Neuronal stem cell (in vitro differentiated cells): ENCODE data around the gene COL20A1.

Source experiments
- DNase-seq: peaks from one replicate; pipeline ENCODE4 v3.0.0-alpha.2; 2013; ENCODE audit warnings: low spot score
- H2AFZ ChIP-seq: one replicate; pipeline ENCODE4 v1.6.1; 2013; ENCODE audit warnings: mild to moderate bottlenecking, low read length, inconsistent platforms
- H2AK5ac ChIP-seq: 2 replicates; pipeline ENCODE4 v1.6.1; 2013; ENCODE audit warnings: low read depth, mild to moderate bottlenecking, inconsistent platforms, low read length, moderate library complexity, mixed read lengths
- H2BK120ac ChIP-seq: 2 replicates; pipeline ENCODE4 v1.6.1; 2013; ENCODE audit warnings: low read depth, mild to moderate bottlenecking, inconsistent platforms, low read length, moderate library complexity, mixed read lengths
- H2BK12ac ChIP-seq: one replicate; pipeline ENCODE4 v1.6.1; 2013; ENCODE audit warnings: low read length, inconsistent platforms
- H2BK15ac ChIP-seq: 2 replicates; pipeline ENCODE4 v1.6.1; 2013; ENCODE audit warnings: mild to moderate bottlenecking, low read length, inconsistent platforms, mixed read lengths
- H2BK5ac ChIP-seq: one replicate; pipeline ENCODE4 v1.6.1; 2013; ENCODE audit warnings: inconsistent platforms, mild to moderate bottlenecking, low read length, moderate library complexity
- H3K14ac ChIP-seq: one replicate; pipeline ENCODE4 v1.6.1; 2013; ENCODE audit warnings: low read length, inconsistent platforms
- H3K18ac ChIP-seq: 2 replicates; pipeline ENCODE4 v1.6.1; 2013; ENCODE audit warnings: low read length, inconsistent platforms
- H3K23ac ChIP-seq: 2 replicates; pipeline ENCODE4 v1.6.1; 2013; ENCODE audit warnings: low read depth, mild to moderate bottlenecking, mixed read lengths, low read length, inconsistent platforms; ENCODE audit not compliant: poor library complexity
- H3K27ac ChIP-seq: replicated peaks from 3 replicates; pipeline ENCODE4 v1.5.1; 2013; ENCODE audit warnings: low read length, inconsistent platforms
- H3K27me3 ChIP-seq, 3 experiments: 2 replicates each; pipeline ENCODE4 v1.6.1; 2013; ENCODE audit warnings: low read length in 3 of 3, mild to moderate bottlenecking in 2 of 3, inconsistent platforms in 1 of 3, low read depth in 1 of 3, mixed read lengths in 1 of 3, moderate library complexity in 1 of 3; ENCODE audit not compliant: control insufficient read depth in 3 of 3, insufficient read depth in 3 of 3
- H3K36me3 ChIP-seq, 2 donors: replicated peaks in 1 of 2; 2 replicates each; pipeline ENCODE4 v1.6.1; 2013; ENCODE audit warnings: low read length in 2 of 2; ENCODE audit not compliant: control insufficient read depth in 2 of 2, insufficient read depth in 2 of 2
- H3K4ac ChIP-seq: 2 replicates; pipeline ENCODE4 v1.6.1; 2013; ENCODE audit warnings: inconsistent platforms, mild to moderate bottlenecking, low read length, moderate library complexity
- H3K4me1 ChIP-seq, 2 donors: 1 replicate in 1 of 2; 2 replicates in 1 of 2; pipeline ENCODE4 v1.6.1; 2013; ENCODE audit warnings: low read length in 2 of 2, low read depth in 1 of 2; ENCODE audit not compliant: control insufficient read depth in 2 of 2, insufficient read depth in 1 of 2
- H3K4me2 ChIP-seq: one replicate; pipeline ENCODE4 v1.6.1; 2013; ENCODE audit warnings: mild to moderate bottlenecking, low read length, inconsistent platforms; ENCODE audit not compliant: insufficient read depth, poor library complexity, severe bottlenecking
- H3K4me3 ChIP-seq, 2 donors: 2 replicates each; pipeline ENCODE4 v1.5.1; 2013; ENCODE audit warnings: low read length in 2 of 2, mild to moderate bottlenecking in 2 of 2, inconsistent platforms in 1 of 2, moderate library complexity in 1 of 2
- H3K79me1 ChIP-seq: one replicate; pipeline ENCODE4 v1.6.1; 2013; ENCODE audit warnings: low read depth, mild to moderate bottlenecking, inconsistent platforms, low read length, moderate library complexity
- H3K9ac ChIP-seq: one replicate; pipeline ENCODE4 v1.6.1; 2013; ENCODE audit warnings: mild to moderate bottlenecking, low read depth, low read length, inconsistent platforms; ENCODE audit not compliant: poor library complexity
- H3K9me3 ChIP-seq, 2 donors: replicated peaks in 1 of 2; 2 replicates each; pipeline versions ENCODE3 to v1.6.1; 2013; ENCODE audit warnings: low read length in 2 of 2, mild to moderate bottlenecking in 2 of 2, inconsistent platforms in 1 of 2, low read depth in 1 of 2, mixed read lengths in 1 of 2, moderate library complexity in 1 of 2; ENCODE audit not compliant: control insufficient read depth in 2 of 2, insufficient read depth in 1 of 2
- H4K8ac ChIP-seq: one replicate; pipeline ENCODE4 v1.6.1; 2013; ENCODE audit warnings: low read depth, mild to moderate bottlenecking, inconsistent platforms, low read length, moderate library complexity
- H4K91ac ChIP-seq: one replicate; pipeline ENCODE4 v1.6.1; 2013; ENCODE audit warnings: low read length, low read depth, mild to moderate bottlenecking, inconsistent platforms; ENCODE audit not compliant: poor library complexity
- WGBS, 2 donors: extraction: QIAGEN DNeasy Blood & Tissue Kit; methylation state at CpG; one replicate each; pipeline ENCODE4 v1.1.7; 2013; ENCODE audit warnings: missing lambda C conversion rate in 2 of 2, mixed read lengths in 1 of 2; ENCODE audit not compliant: insufficient read length in 2 of 2, insufficient replicate concordance in 1 of 2; ENCODE audit errors: extremely low coverage in 2 of 2; 5-methylcytosine and 5-hydroxymethylcytosine counted together

COL20A1 gene

DNA sequence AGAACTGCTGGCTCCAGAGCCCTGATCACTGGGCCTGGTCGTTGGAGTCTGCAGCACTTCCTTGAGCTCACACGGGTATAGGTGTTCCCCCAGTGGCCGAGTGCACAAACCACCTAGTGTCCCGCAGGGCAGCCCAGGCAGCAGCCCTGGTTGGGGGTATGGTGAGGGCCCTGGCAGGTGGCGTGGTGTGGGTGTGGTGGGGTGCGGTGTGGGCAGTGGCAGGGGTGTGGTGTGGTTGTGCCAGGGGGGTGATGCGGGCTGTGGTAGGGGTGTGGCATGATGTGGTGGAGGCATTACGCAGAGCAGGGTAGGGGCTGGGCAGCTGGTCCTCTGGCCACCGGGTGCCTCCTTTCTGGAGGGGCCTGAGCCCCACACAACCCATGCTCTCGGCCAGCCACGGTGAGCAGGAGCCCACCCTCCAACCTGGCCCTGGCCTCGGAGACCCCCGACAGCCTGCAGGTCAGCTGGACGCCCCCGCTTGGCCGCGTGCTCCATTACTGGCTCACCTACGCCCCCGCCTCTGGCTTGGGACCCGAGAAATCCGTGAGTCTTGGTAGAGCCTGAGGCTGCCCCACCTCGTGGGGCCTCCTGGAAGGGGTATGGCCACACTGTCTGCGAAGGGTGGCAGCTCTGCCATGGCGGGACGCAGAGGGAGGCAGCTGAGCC is 20.5 kb downstream of the COL20A1 start:
- Histone ChIP-seq H3K27me3 (peaks cover 0 to 11% (median 0%) of the 10 kb centered on the region in 3 experiments), H3K23ac (peak overlapping the region; percentile 85)
- WGBS, 2 donors, result no CpG with 5 or more reads among the region's 25 CpGs

GRCh38 chr20:63314015-63314471 is 21.1 kb downstream of the COL20A1 start:
- Histone ChIP-seq H3K27me3 (peaks cover 0 to 7% (median 0%) of the 10 kb centered on the region in 3 experiments), H4K8ac (no peak overlapping the region), H3K79me1 (peaks cover 2% of the 10 kb centered on the region), H3K4me1 (peaks cover 1 to 10% of the 10 kb centered on the region in 2 donors), H2BK5ac (peak overlapping the region; percentile 87), H3K18ac (peak overlapping the region; percentile 80), H3K9ac (no peak overlapping the region), H3K9me3 (no peaks in the 10 kb centered on the region), H2BK15ac (peak overlapping the region; percentile 37), H3K23ac (peak overlapping the region; percentile 85), H2BK12ac (peak overlapping the region; percentile 22), H2AK5ac (peak overlapping the region; percentile 95), H3K4ac (no peak overlapping the region), H2BK120ac (no peak overlapping the region), H4K91ac (no peak overlapping the region), H3K27ac (no peak overlapping the region), H3K4me3 (no peak overlapping the region), H3K36me3 (no peaks in the 10 kb centered on the region), H3K4me2 (no peak overlapping the region), H2AFZ (no peak overlapping the region), H3K14ac (peak overlapping the region; percentile 38)
- no peak for DNase-seq
- WGBS, 2 donors, result no CpG with 5 or more reads among the region's 9 CpGs

More for the DNA sequence above, 20.5 kb downstream of the COL20A1 start:
- H3K79me1 ChIP-seq, result peaks cover 2% of the 10 kb centered on the region
- H3K36me3 ChIP-seq, result no peaks in the 10 kb centered on the region
- no peak overlapping the region for H2BK120ac ChIP-seq
- peak overlapping the region; percentile 37 for H2BK15ac ChIP-seq
- H3K4me3 ChIP-seq, result no peak overlapping the region
- no peak overlapping the region for H4K91ac ChIP-seq
- peak overlapping the region; percentile 95 for H2AK5ac ChIP-seq
- no peak overlapping the region for H4K8ac ChIP-seq
- DNase-seq, result no peak
- H2AFZ ChIP-seq, result no peak overlapping the region
- peak overlapping the region; percentile 76 for H3K4ac ChIP-seq
- peaks cover 1 to 11% of the 10 kb centered on the region in 2 donors for H3K4me1 ChIP-seq
- H3K9ac ChIP-seq, result no peak overlapping the region
- H3K18ac ChIP-seq, result peak overlapping the region; percentile 80
- H3K9me3 ChIP-seq, result no peaks in the 10 kb centered on the region
- peak overlapping the region; percentile 87 for H2BK5ac ChIP-seq
- H3K14ac ChIP-seq, result peak overlapping the region; percentile 59
- H3K4me2 ChIP-seq, result no peak overlapping the region
- H2BK12ac ChIP-seq, result peak overlapping the region; percentile 58
- no peak overlapping the region for H3K27ac ChIP-seq

- H3K23ac ChIP-seq, result no peak overlapping the region
- peak overlapping the region; percentile 71 for H2BK5ac ChIP-seq
- WGBS, 2 donors, result no CpG with 5 or more reads among the region's 21 CpGs
- peak overlapping the region; percentile 53 for H4K91ac ChIP-seq
- H3K27me3 ChIP-seq, result peaks cover 0 to 7% (median 0%) of the 10 kb centered on the region in 3 experiments
- peak overlapping the region; percentile 31 for H3K14ac ChIP-seq
- H3K4me2 ChIP-seq, result no peak overlapping the region
- H3K9ac ChIP-seq, result peak overlapping the region; percentile 50
- no peak overlapping the region for H4K8ac ChIP-seq
- H3K27ac ChIP-seq, result no peak overlapping the region
- H3K4me1 ChIP-seq, result peaks cover under 1 to 5% of the 10 kb centered on the region in 2 donors
- peak overlapping the region; percentile 41 for H2BK12ac ChIP-seq
- no peak for DNase-seq
- H3K36me3 ChIP-seq, result no peaks in the 10 kb centered on the region
- peak overlapping the region; percentile 80 for H3K18ac ChIP-seq
- H2AK5ac ChIP-seq, result peak overlapping the region; percentile 56
- no peak overlapping the region for H3K4ac ChIP-seq
- no peak overlapping the region for H2BK120ac ChIP-seq
- no peak overlapping the region for H2AFZ ChIP-seq
- no peaks in the 10 kb centered on the region for H3K9me3 ChIP-seq
- H3K4me3 ChIP-seq, result no peak overlapping the region
- H2BK15ac ChIP-seq, result no peak overlapping the region
- H3K79me1 ChIP-seq, result peaks cover 2% of the 10 kb centered on the region
Observed at GRCh38 chr20:63314566-63315239, 21.7 kb downstream of the COL20A1 start.

GRCh38 chr20:63315240-63315689 is 22.3 kb downstream of the COL20A1 start:
- H2BK12ac ChIP-seq, result peak overlapping the region; percentile 41
- no peak for DNase-seq
- WGBS, 2 donors, result no CpG with 5 or more reads among the region's 15 CpGs

More at GRCh38 chr20:63315240-63315689, 22.3 kb downstream of the COL20A1 start:
- H3K4me1 ChIP-seq, result peaks cover 0 to 2% of the 10 kb centered on the region in 2 donors
- H3K4me3 ChIP-seq, result no peak overlapping the region
- H3K79me1 ChIP-seq, result peaks cover 2% of the 10 kb centered on the region
- no peak overlapping the region for H4K8ac ChIP-seq
- peak overlapping the region; percentile 56 for H2AK5ac ChIP-seq
- H3K9ac ChIP-seq, result peak overlapping the region; percentile 50
- no peaks in the 10 kb centered on the region for H3K36me3 ChIP-seq
- H2BK15ac ChIP-seq, result peak overlapping the region; percentile 3
- H2AFZ ChIP-seq, result no peak overlapping the region
- no peak overlapping the region for H3K4ac ChIP-seq
- peak overlapping the region; percentile 61 for H2BK120ac ChIP-seq
- peaks cover 0 to 7% (median 0%) of the 10 kb centered on the region in 3 experiments for H3K27me3 ChIP-seq
- peak overlapping the region; percentile 25 for H3K23ac ChIP-seq
- H3K27ac ChIP-seq, result no peak overlapping the region
- H3K4me2 ChIP-seq, result no peak overlapping the region
- H3K9me3 ChIP-seq, result no peaks in the 10 kb centered on the region
- H3K14ac ChIP-seq, result peak overlapping the region; percentile 31
- peak overlapping the region; percentile 71 for H2BK5ac ChIP-seq
- no peak overlapping the region for H4K91ac ChIP-seq
- H3K18ac ChIP-seq, result peak overlapping the region; percentile 35
